GM21723 (cell line): ENCODE data around the gene PJA1.

Experiments
- ATAC-seq: cut with Tn5 transposase; IDR thresholded peaks from one replicate; pipeline ENCODE4 v1.9.1; 2021; ENCODE audit warnings: mild to moderate bottlenecking, moderate library complexity; ENCODE audit not compliant: unreplicated experiment

PJA1 gene

GRCh38 chrX:69119122-69119521, 46.1 kb downstream of the PJA1 start:
- no peak for ATAC-seq

- no peak for ATAC-seq
Measured at GRCh38 chrX:69117876-69118526, 47.3 kb downstream of the PJA1 start.

- no peak for ATAC-seq
Measured at GRCh38 chrX:69116077-69116476, 49.2 kb downstream of the PJA1 start.

GRCh38 chrX:69113723-69114122, 51.5 kb downstream of the PJA1 start:
- ATAC-seq: no peak
